GM19455 (cell line): Measurements from ENCODE around the gene ZNF460.

Experiments
- ATAC-seq: cut with Tn5 transposase; IDR thresholded peaks from one replicate; pipeline ENCODE4 v1.9.1; 2021; ENCODE audit not compliant: unreplicated experiment

Gene ZNF460

DNA sequence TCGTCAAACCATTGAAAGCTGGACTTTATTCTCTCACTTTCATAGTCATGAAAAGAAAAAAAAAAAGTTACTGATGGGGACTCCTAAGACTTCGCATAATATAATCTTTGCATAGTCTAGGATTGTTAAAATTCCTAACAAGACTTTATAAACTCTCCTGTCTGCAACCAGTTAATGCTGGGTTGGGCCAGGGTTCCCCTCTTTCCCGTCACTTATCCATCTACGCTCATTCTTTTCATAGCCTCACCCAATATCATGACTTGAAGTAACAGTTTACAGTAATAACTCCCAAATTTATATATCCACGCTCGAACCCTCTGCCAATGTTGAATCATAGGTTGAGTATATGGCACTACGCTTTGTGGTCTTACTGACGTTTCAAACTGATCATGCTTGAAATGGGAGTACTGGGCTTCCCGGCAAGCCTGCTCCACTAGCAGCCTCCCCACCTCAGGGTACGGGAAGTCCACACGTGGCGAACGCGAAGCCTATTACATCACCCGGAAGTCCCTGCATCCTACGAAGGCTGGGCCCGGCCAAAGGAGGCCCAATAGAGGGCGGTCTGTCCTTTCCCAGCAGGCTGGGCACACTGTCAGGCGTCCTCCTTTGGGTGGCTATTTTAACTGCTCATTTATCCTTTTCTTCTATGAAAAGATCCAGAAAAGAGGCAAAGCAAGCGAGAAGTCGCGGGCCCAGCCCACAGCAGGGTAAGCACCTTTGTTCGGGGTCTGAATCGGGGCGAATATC is 694 bp upstream of the ZNF460 start:
- ATAC-seq: peak; percentile 66

- ATAC-seq: no peak
These were observed 696 bp downstream of the ZNF460 start for GRCh38 chr19:57280962-57281400.

DNA sequence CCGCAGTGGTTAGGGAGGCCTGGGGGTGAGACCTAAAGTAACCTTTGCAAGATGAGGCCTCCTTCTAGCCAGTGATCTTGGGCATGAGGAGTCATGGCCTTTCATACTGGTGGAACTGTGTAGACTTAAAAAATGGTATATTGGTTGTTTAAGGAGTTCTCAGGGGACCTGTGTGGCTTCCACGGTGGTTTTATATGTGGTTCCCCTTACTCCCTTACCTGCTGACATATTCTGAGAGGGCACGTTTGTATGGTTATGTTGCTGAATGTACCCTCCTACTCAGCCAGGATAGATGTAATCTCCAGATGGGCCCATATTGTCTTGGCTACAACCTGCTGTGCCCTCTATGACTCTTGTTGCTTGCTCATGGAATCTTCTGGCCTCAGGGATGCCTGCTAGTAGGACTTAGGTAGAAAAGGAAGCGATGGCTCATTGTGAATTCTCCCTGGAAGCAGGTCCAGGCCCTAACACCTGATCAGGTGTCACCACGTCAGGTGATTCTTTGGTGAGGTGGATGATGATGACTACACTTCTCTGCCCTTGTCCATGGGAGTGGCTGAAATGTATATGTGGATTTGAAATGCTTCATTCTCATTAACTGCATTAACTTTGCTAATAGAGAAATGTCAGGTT is 1.8 kb downstream of the ZNF460 start:
- no peak for ATAC-seq

DNA sequence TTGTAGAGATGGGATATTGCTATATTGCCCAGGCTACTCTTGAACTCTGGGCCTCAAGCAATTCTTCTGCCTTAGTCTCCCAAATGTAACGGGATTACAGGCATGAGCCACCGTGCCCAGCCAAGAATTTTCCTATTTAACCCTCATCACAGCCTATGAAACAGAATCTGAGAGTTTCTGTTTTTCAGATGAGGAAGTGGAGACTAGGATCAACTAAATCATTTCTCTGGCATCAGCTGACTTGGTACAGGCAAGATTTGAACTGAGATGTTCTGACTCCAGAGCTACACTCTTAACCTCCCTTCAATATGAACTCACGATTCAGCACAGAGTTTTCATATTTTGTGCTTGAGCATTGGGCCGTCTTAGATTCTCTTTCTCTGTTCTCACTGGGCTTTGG is 8.1 kb downstream of the ZNF460 start:
- no peak for ATAC-seq

- no peak for ATAC-seq
These were observed 10.7 kb downstream of the ZNF460 start for GRCh38 chr19:57290970-57291369.

GRCh38 chr19:57292547-57292946 is 12.3 kb downstream of the ZNF460 start:
- ATAC-seq: no peak

DNA sequence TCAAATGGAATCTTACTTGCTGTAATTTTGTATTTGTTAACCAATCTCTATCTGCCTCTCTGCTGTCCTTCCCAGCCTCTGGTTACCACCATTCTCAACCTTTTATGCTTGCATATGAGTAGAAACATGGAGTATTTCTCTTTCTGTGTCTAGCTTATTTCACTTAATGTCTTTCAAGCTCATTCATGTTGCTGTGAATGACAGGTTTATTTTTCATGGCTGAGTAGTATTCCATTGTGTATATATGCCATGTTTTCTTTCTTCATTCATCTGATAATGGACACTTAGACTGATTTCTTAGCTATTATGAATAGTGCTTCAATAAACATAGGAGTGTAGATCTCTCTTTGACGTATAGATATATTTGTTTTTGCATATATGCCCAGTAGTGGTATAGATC is 13.4 kb downstream of the ZNF460 start:
- no peak for ATAC-seq

DNA sequence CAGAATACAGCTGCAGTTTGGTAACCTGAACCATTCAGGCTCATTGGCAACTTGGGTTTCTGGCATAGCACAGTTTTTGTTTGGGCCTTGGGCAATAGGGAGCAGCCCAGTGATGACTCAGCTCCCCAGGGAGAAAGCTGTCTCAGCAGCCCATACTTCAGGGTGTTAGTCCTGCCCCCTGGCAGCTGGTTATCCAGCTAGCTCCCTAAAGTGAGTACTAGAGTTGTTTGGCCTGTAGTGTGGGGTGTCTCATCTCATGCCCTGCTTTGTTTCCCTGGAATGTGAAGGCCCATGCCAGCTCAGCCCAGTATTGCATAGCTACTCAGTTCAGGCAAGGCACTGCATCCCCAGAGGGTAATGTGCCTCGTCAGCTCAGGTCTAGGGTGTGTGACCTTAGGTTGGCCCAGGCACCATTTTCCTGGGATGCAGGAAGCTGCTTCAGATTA is 21.8 kb downstream of the ZNF460 start:
- no peak for ATAC-seq

DNA sequence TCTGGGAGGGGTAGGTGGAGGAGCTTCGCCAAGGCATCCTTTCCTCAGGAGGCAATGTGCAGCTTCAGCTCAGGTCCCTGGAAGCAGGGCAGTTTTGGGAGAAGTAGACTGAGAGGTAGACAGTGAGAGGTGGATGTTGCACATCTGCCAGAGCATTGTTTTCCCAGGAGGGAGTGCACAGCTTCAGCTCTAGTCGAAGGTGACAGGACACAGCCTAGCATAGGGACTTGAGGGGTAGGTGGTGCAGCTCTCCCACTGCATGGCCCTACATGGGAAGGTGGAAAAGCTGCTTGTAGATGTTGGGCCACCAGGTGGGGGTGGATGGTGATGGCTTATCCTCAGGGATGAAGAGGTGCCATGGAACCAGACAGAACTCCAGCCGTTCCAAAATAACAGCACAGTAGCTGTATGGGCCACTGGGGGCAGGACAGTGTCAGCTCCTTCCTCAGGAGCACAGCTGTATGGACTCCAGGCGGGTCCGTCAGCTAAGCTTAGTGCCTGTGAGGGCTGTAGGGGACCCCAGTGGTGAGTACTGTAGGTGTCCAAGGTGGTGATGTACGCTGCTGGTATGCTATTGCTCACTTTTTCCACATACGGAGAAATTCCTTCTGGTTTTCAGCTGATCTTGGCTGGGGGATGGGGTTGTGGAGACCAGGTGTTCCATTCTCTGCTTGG is 22.6 kb downstream of the ZNF460 start:
- ATAC-seq: no peak

- ATAC-seq: no peak
These were observed 24.8 kb downstream of the ZNF460 start for GRCh38 chr19:57305056-57305455.

- no peak for ATAC-seq
These were observed 28.2 kb downstream of the ZNF460 start for GRCh38 chr19:57308514-57308913.

DNA sequence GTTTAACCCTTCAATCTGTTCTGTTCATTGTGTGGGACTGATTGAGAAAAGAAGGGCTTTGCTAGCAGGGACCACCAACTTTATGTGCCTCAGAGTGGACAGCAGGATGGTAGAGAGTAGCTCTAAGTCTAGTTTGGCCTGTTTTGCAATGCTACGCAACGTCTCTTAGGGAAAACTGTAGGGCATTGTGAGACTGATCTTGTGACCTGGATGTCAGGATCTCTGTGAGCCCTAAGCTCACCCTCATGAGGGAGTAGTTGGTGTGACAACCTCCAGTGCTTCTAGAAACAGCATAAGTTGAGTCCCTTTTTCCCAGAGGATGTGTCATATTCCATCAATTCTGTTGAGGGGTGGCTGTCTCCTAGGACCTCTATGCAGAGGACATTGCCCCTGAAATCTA is 30.5 kb downstream of the ZNF460 start:
- ATAC-seq: no peak

GRCh38 chr19:57314146-57314545 is 33.9 kb downstream of the ZNF460 start:
- no peak for ATAC-seq

- no peak for ATAC-seq
These were observed 37.2 kb downstream of the ZNF460 start for GRCh38 chr19:57317503-57317902.

GRCh38 chr19:57319869-57320179 is 39.5 kb downstream of the ZNF460 start:
- no peak for ATAC-seq

DNA sequence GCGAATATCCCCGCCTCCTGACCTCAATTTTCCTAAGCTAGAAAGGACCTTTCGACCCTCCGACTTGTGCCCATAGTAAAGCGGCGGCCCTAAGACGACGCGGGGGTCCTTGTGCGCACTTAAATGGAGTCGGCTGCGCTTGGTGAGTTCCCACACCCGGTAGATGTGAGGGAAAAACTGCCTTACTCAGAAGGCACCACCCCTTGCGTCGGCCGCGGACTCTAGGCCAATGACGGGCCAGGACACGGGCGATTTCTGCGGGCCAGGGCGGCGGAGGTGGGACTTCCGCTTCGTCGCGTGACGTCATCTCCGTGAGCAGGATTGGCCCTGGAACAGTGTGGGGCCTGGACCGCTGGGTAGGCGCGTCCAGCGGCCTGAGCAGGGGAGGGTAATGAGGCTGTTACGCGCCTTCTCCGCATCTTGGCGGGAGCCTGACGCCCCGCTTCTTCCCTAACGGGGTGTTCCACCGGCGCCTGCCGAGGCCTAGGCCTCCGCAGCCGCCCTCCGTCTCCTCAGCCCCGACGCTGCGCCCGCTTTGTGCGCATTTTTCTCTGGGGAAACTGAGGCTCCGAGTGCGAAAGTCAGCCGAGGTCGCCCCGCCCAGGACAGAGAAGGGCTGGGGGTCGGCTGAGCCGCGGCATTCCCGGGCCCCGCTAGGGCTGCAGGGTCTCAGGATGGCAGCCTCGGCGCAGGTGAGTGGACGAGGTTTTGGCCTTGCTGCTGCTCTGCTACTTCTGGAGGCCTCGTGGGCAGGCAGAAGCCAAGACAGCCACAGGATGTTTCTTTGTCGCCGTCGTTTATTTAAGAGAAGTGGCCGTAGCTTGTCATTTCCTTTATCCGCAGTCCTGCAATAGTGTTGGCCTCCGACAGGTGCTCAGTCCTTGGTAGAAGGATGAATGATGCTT is 40.1 kb downstream of the ZNF460 start, which contains the start of gene ZNF543:
Gene ZNF543 (plus strand): TSS at position 293 of the 905 bp plus-strand sequence. CDS start 382 bp downstream, at position 675.
- peak; percentile 93 for ATAC-seq

DNA sequence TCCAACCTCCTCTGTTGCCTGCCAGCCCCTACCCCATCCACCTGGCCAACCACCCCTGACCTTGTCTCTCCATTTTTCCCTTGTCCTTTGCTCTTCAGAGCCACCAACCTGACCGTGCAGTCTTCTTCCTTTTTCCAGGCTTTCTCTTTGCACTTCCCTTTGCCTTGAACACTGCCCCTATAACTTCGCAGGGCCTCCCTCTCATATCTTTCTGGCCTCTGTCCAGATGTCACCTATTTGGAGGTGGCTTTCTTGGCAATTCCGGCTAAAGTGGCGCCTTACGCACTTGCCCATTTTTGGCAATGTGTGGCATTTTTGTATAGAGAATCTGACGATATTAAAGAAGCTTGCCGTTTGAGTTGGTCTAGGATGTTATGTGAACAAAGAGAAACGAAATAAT is 40.8 kb downstream of the ZNF460 start:
- ATAC-seq: no peak

- no peak for ATAC-seq
These were observed 41.5 kb downstream of the ZNF460 start for GRCh38 chr19:57321751-57322150.

DNA sequence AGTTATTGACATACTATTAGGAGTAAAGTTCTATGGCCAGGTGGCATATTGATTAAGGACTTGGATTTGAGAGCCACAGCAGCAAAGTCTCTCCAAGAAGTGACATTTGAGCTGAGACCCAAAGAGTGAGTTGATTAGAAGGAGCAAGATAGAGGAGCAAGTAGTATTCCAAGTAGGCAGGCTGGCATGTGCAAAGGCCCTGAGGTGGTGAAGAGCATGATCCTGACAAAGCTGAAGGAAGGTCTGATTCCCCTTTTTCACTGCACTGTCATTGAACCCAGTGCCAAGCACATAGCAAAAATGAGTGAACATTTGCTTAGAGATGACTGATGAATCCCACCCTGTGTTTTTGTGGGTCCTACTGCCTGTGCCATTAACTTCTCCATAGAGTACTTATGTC is 44.7 kb downstream of the ZNF460 start:
- no peak for ATAC-seq

DNA sequence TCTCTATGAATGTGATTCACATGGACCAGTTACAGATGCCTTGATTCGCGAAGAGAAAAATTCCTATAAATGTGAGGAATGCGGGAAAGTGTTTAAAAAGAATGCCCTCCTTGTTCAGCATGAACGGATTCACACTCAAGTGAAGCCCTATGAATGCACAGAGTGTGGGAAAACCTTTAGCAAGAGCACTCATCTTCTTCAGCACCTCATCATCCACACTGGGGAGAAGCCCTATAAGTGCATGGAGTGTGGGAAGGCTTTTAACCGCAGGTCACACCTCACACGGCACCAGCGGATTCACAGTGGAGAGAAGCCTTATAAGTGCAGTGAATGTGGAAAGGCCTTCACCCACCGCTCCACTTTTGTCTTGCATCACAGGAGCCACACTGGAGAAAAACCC is 47.7 kb downstream of the ZNF460 start:
- no peak for ATAC-seq

- ATAC-seq: no peak
These were observed 53.9 kb downstream of the ZNF460 start for GRCh38 chr19:57334191-57334590.
